GM23338 (cell line): ENCODE data around the gene ATP5PD.

Source experiments
- CTCF ChIP-seq, 2 experiments: fragments of 200-600 bp in 1 of 2; sonication (generic) in 1 of 2; conservative IDR thresholded peaks; 2 replicates each; pipeline versions ENCODE4 v1.5.1 to v1.6.1; 2016 to 2017; ENCODE audit warnings: antibody characterized with exemption in 2 of 2, low read depth in 2 of 2, mild to moderate bottlenecking in 2 of 2, moderate library complexity in 1 of 2
- EZH2 ChIP-seq: fragments of 200-600 bp; sonication (generic); IDR thresholded peaks from one replicate; pipeline ENCODE4 v1.8.0; 2017; ENCODE audit warnings: antibody characterized with exemption, mild to moderate bottlenecking, low read depth; ENCODE audit not compliant: unreplicated experiment
- EZH2phosphoT487 ChIP-seq: fragments of 200-600 bp; sonication (generic); IDR thresholded peaks from one replicate; pipeline ENCODE4 v1.8.1; 2018; ENCODE audit warnings: antibody characterized with exemption; ENCODE audit not compliant: unreplicated experiment
- NANOG ChIP-seq: IDR thresholded peaks from 2 replicates; pipeline ENCODE4 v1.6.1; 2016; ENCODE audit warnings: antibody characterized with exemption, borderline replicate concordance
- POLR2AphosphoS5 ChIP-seq: IDR thresholded peaks from 2 replicates; pipeline ENCODE4 v1.6.1; 2016; ENCODE audit warnings: antibody characterized with exemption, low read depth
- REST ChIP-seq: IDR thresholded peaks from one replicate; pipeline ENCODE4 v1.6.1; 2018; ENCODE audit warnings: antibody characterized with exemption; ENCODE audit not compliant: unreplicated experiment
- ZNF114 ChIP-seq: fragments of 250-450 bp; sonication (Bioruptor Pico); IDR thresholded peaks from 2 replicates; pipeline ENCODE4 v1.5.0; 2020; ENCODE audit warnings: mild to moderate bottlenecking, moderate library complexity
- ZNF331 ChIP-seq: fragments of 250-450 bp; sonication (Bioruptor Pico); IDR thresholded peaks from 2 replicates; pipeline ENCODE4 v1.5.0; 2020; ENCODE audit warnings: low read depth, mild to moderate bottlenecking, moderate library complexity
- ZNF462 ChIP-seq: fragments of 250-450 bp; sonication (Bioruptor Pico); IDR thresholded peaks from 2 replicates; pipeline ENCODE4 v1.5.0; 2020; ENCODE audit warnings: mild to moderate bottlenecking, moderate library complexity

- TF ChIP-seq EZH2 (no peak), CTCF (conservative IDR thresholded peaks at IDR 0.05; ENCODE audit: low read depth in 2 of 2) (no peak), POLR2AphosphoS5 (no peak), REST (no peak), EZH2phosphoT487 (no peak), ZNF331 (CRISPR knock-in tag) (no peak), ZNF462 (CRISPR knock-in tag) (no peak), ZNF114 (CRISPR knock-in tag) (no peak), NANOG (no peak)
Measured at GRCh38 chr17:75061055-75061438, 14.3 kb upstream of the ATP5PD start.
